CD4-positive, alpha-beta memory T cell (primary cell): ENCODE measurements around the gene INPP5B. TPM values are rescaled to one million over a fixed set of nuclear protein-coding genes. Genes with fewer than 3 reads are reported as not detected.

Source experiments
- CTCF ChIA-PET: fragments of 350-600 bp; sonication (Branson Sonifier 250); formaldehyde crosslinking; loops from one replicate; lab custom pipeline; 2021; ENCODE audit warnings: inconsistent platforms; ENCODE audit not compliant: partially characterized antibody; lab: Charles Lee
- POLR2A ChIA-PET: fragments of 350-600 bp; sonication (Branson Sonifier 250); formaldehyde crosslinking; loops from one replicate; lab custom pipeline; 2021; ENCODE audit not compliant: partially characterized antibody; lab: Charles Lee
- DNase-seq, 5 donors: peaks; one replicate each; pipeline versions ENCODE4 v3.0.0 to v3.0.0-alpha.2; 2020 to 2022; ENCODE audit warnings: mixed read lengths in 1 of 5
- H3K27ac ChIP-seq: one replicate; pipeline ENCODE4 v1.7.0; 2013; ENCODE audit warnings: low read depth, low read length
- H3K27me3 ChIP-seq: 2 replicates; pipeline ENCODE4 v1.7.0; 2013; ENCODE audit warnings: mild to moderate bottlenecking, low read length, moderate library complexity; ENCODE audit not compliant: insufficient read depth
- H3K36me3 ChIP-seq: 2 replicates; pipeline ENCODE4 v1.7.0; 2013; ENCODE audit warnings: mild to moderate bottlenecking, low read length, moderate library complexity; ENCODE audit not compliant: insufficient read depth
- H3K4me1 ChIP-seq: 2 replicates; pipeline ENCODE4 v1.7.0; 2013; ENCODE audit warnings: mild to moderate bottlenecking, low read length, moderate library complexity; ENCODE audit not compliant: insufficient read depth
- H3K4me3 ChIP-seq, 2 donors: one replicate each; pipeline ENCODE4 v1.7.0; 2013; ENCODE audit warnings: low read length in 2 of 2, mild to moderate bottlenecking in 1 of 2
- H3K9me3 ChIP-seq, 2 donors: one replicate each; pipeline ENCODE4 v1.7.0; 2013; ENCODE audit warnings: low read length in 2 of 2, control low read depth in 1 of 2; ENCODE audit not compliant: control insufficient read depth in 1 of 2
- H3K27ac Mint-ChIP-seq, 7 donors: one replicate each; pipeline ENCODE4 v1.8.0; 2020 to 2021; ENCODE audit warnings: mixed read lengths in 7 of 7, mild to moderate bottlenecking in 6 of 7, inconsistent platforms in 3 of 7, moderate library complexity in 3 of 7
- H3K27me3 Mint-ChIP-seq, 2 donors: one replicate each; pipeline ENCODE4 v1.8.0; 2020 to 2021; ENCODE audit warnings: mixed read lengths in 2 of 2
- H3K36me3 Mint-ChIP-seq, 2 donors: one replicate each; pipeline ENCODE4 v1.8.0; 2020 to 2021; ENCODE audit warnings: mixed read lengths in 2 of 2, inconsistent platforms in 1 of 2, mild to moderate bottlenecking in 1 of 2
- H3K4me1 Mint-ChIP-seq, 4 donors: one replicate each; pipeline ENCODE4 v1.8.0; 2020 to 2021; ENCODE audit warnings: mixed read lengths in 4 of 4, mild to moderate bottlenecking in 1 of 4
- H3K4me3 Mint-ChIP-seq, 8 donors: one replicate each; pipeline ENCODE4 v1.8.0; 2020 to 2021; ENCODE audit warnings: mixed read lengths in 8 of 8, mild to moderate bottlenecking in 7 of 8, moderate library complexity in 6 of 8, inconsistent platforms in 3 of 8
- H3K9me3 Mint-ChIP-seq, 8 donors: one replicate each; pipeline ENCODE4 v1.8.0; 2020 to 2021; ENCODE audit warnings: mixed read lengths in 8 of 8, mild to moderate bottlenecking in 5 of 8, inconsistent platforms in 3 of 8, moderate library complexity in 1 of 8
- intact Hi-C: fragments of 100-400 bp; cut with micrococcal nuclease; formaldehyde crosslinking; loops from one replicate; pipeline ENCODE4 v1.15.1; 2023
- polyA plus RNA-seq, 2 donors: library from polyadenylated mRNA; unstranded; fragments of 300-500 nt; fragmentation: Illumina TruSeq; gene quantifications; one replicate each; pipeline ENCODE4 v1.2.3, GENCODE V29; 2021
- total RNA-seq, 2 experiments: library from RNA; stranded (reverse); gene quantifications; one replicate each; pipeline ENCODE4 v1.2.3, GENCODE V29; 2021

Gene INPP5B
- total and polyA plus RNA-seq, 4 experiments from 2014 or later = 8.9 to 35.7 (median 26.2) TPM

GRCh38 chr1:37892151-37893047 lies 54.5 kb downstream of the INPP5B start:
- no peaks in the 10 kb centered on the region for H3K4me1 ChIP-seq
- H3K4me3 ChIP-seq = no peak overlapping the region
- H3K27me3 Mint-ChIP-seq = no peaks in the 10 kb centered on the region
- intact Hi-C loops = loop anchor here (5.0 kb wide), 1 partner anchor 945 kb away; no protein-coding TSS in a partner anchor
- peak overlapping the region in 3 of 7 donors; percentile 37 to 63 (median 45) for H3K27ac Mint-ChIP-seq
- POLR2A ChIA-PET = no interaction called here
- H3K4me1 Mint-ChIP-seq = peaks cover 2 to 5% (median 4%) of the 10 kb centered on the region in 4 donors
- CTCF ChIA-PET = interaction anchor here (0.7 to 3.7 kb wide), 4 partner anchors 9 to 127 kb away, joined by 4 to 19 read pairs (median 4); partner anchors contain the start of gene MTF1
- peaks cover 0 to 3% (median 0%) of the 10 kb centered on the region in 8 donors for H3K9me3 Mint-ChIP-seq
- peaks cover 29 to 36% of the 10 kb centered on the region in 2 donors for H3K36me3 Mint-ChIP-seq
- peaks cover 25% of the 10 kb centered on the region for H3K36me3 ChIP-seq
- H3K27ac ChIP-seq = no peak overlapping the region
- no peak for DNase-seq
- no peaks in the 10 kb centered on the region for H3K9me3 ChIP-seq
- H3K4me3 Mint-ChIP-seq = no peak overlapping the region
- H3K27me3 ChIP-seq = no peaks in the 10 kb centered on the region

- Histone ChIP-seq H3K27ac (no peak overlapping the region), H3K9me3 (no peaks in the 10 kb centered on the region), H3K27me3 (no peaks in the 10 kb centered on the region), H3K4me1 (no peaks in the 10 kb centered on the region), H3K36me3 (peaks cover 39% of the 10 kb centered on the region), H3K4me3 (no peak overlapping the region)
- H3K27me3 Mint-ChIP-seq = no peaks in the 10 kb centered on the region
- CTCF ChIA-PET = interaction anchor here (0.6 to 3.7 kb wide), 5 partner anchors 9 to 181 kb away, joined by 3 to 19 read pairs (median 4); no protein-coding TSS in a partner anchor
- POLR2A ChIA-PET = no interaction called here
- H3K4me1 Mint-ChIP-seq = peaks cover 2 to 5% (median 4%) of the 10 kb centered on the region in 4 donors
- intact Hi-C loops = loop anchor here (1.0 to 5.0 kb wide), 2 partner anchors 100 to 947 kb away; partner anchors contain the start of gene SF3A3
- peak overlapping the region in 6 of 7 donors; percentile 4 to 66 (median 42) for H3K27ac Mint-ChIP-seq
- peak in 4 of 5 donors; percentile 30 to 39 (median 36) for DNase-seq
- H3K4me3 Mint-ChIP-seq = no peak overlapping the region
- H3K9me3 Mint-ChIP-seq = peaks cover 0 to 3% (median 0%) of the 10 kb centered on the region in 8 donors
- peaks cover 45 to 53% of the 10 kb centered on the region in 2 donors for H3K36me3 Mint-ChIP-seq
These were observed 56.4 kb downstream of the INPP5B start for GRCh38 chr1:37890378-37891014.

DNA sequence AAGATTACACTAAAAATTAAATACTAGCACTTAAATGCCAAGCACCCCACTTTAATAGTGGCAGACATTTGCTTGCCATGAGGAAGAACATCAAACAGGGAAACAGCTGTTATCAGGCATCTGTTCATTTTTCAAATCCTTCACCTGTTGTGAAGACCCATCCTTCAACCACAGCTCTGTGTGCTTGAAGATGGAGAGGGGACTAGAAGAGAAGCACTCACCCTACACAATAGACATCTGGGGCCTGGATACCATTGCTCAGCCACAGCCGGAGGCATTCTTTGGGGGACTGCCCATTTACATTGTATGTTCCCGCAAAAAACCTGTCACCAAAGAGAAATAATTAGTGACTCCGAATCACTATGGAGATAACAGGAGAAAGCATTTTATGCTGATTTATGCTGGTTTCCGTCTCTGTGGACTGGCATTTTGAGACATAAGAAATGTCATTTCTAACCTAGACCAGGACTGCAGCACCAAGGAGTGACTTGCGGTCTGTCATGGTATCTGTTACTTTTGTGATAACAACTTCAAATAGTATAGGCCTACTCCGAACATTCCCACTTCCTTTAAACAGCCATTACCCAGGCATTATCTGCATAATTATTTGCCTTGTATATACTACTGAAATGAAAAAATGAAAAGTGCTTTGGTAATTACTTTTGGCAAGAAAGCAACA lies 58.7 kb downstream of the INPP5B start:
- Mint-ChIP-seq H3K27ac (peak overlapping the region in 1 of 7 donors; percentile 9), H3K9me3 (peaks cover 0 to under 1% (median 0%) of the 10 kb centered on the region in 8 donors), H3K27me3 (no peaks in the 10 kb centered on the region), H3K4me1 (peaks cover 2 to 15% (median 7%) of the 10 kb centered on the region in 4 donors), H3K36me3 (peaks cover 53 to 57% of the 10 kb centered on the region in 2 donors), H3K4me3 (no peak overlapping the region)
- no peak overlapping the region for H3K4me3 ChIP-seq
- ChIA-PET CTCF (interaction anchor here (1.3 kb wide), 1 partner anchor 29 kb away, joined by 3 read pairs; the partner anchor contains the start of gene MTF1), POLR2A (interaction anchor here (1.1 kb wide), 1 partner anchor 14 kb away, joined by 3 read pairs; no protein-coding TSS in a partner anchor)
- H3K27ac ChIP-seq = no peak overlapping the region
- H3K27me3 ChIP-seq = no peaks in the 10 kb centered on the region
- no peaks in the 10 kb centered on the region for H3K9me3 ChIP-seq
- intact Hi-C loops = no loop called here
- no peak for DNase-seq
- H3K36me3 ChIP-seq = peaks cover 47% of the 10 kb centered on the region
- H3K4me1 ChIP-seq = no peaks in the 10 kb centered on the region

- CTCF ChIA-PET = interaction anchor here (0.5 kb wide), 1 partner anchor 8 kb away, joined by 4 read pairs; no protein-coding TSS in a partner anchor
- Mint-ChIP-seq H3K4me1 (peaks cover 0 to 14% (median 6%) of the 10 kb centered on the region in 4 donors), H3K36me3 (peaks cover 55 to 79% of the 10 kb centered on the region in 2 donors), H3K4me3 (peak overlapping the region in 1 of 8 donors; percentile 39), H3K27me3 (no peaks in the 10 kb centered on the region), H3K9me3 (no peaks in the 10 kb centered on the region), H3K27ac (peak overlapping the region in 3 of 7 donors; percentile 57 to 95 (median 75))
- H3K36me3 ChIP-seq = peaks cover 67% of the 10 kb centered on the region
- H3K4me3 ChIP-seq = no peak overlapping the region
- H3K4me1 ChIP-seq = no peaks in the 10 kb centered on the region
- no peaks in the 10 kb centered on the region for H3K27me3 ChIP-seq
- POLR2A ChIA-PET = interaction anchor here (0.6 kb wide), 1 partner anchor 1425 kb away, joined by 4 read pairs; no protein-coding TSS in a partner anchor
- no peak for DNase-seq
- intact Hi-C loops = no loop called here
- H3K9me3 ChIP-seq = no peaks in the 10 kb centered on the region
- H3K27ac ChIP-seq = no peak overlapping the region
These were observed 62.7 kb downstream of the INPP5B start for GRCh38 chr1:37884145-37884544.

- Histone ChIP-seq H3K27ac (no peak overlapping the region), H3K4me3 (no peak overlapping the region), H3K27me3 (no peaks in the 10 kb centered on the region), H3K4me1 (no peaks in the 10 kb centered on the region), H3K9me3 (no peaks in the 10 kb centered on the region), H3K36me3 (peaks cover 62% of the 10 kb centered on the region)
- Mint-ChIP-seq H3K36me3 (peaks cover 54 to 75% of the 10 kb centered on the region in 2 donors), H3K4me3 (peak overlapping the region in 4 of 8 donors; percentile 61 to 77 (median 72)), H3K27ac (peak overlapping the region in 5 of 7 donors; percentile 57 to 95 (median 82)), H3K9me3 (no peaks in the 10 kb centered on the region), H3K27me3 (no peaks in the 10 kb centered on the region), H3K4me1 (peaks cover 0 to 14% (median 6%) of the 10 kb centered on the region in 4 donors)
- CTCF ChIA-PET = interaction anchor here (0.5 to 1.1 kb wide), 2 partner anchors 9 to 13 kb away, joined by 4 read pairs; no protein-coding TSS in a partner anchor
- DNase-seq = no peak
- intact Hi-C loops = no loop called here
- POLR2A ChIA-PET = no interaction called here
These were observed 63.2 kb downstream of the INPP5B start for GRCh38 chr1:37883671-37884070.

GRCh38 chr1:37879865-37880264 lies 67.0 kb downstream of the INPP5B start:
- no peak overlapping the region for H3K4me3 Mint-ChIP-seq
- H3K4me1 Mint-ChIP-seq = peaks cover 0 to 14% (median 6%) of the 10 kb centered on the region in 4 donors
- Histone ChIP-seq H3K27me3 (no peaks in the 10 kb centered on the region), H3K27ac (no peak overlapping the region), H3K36me3 (peaks cover 54% of the 10 kb centered on the region), H3K4me3 (no peak overlapping the region), H3K9me3 (no peaks in the 10 kb centered on the region), H3K4me1 (no peaks in the 10 kb centered on the region)
- peaks cover 45 to 63% of the 10 kb centered on the region in 2 donors for H3K36me3 Mint-ChIP-seq
- CTCF ChIA-PET = interaction anchor here (1.6 kb wide), 1 partner anchor 17 kb away, joined by 4 read pairs; no protein-coding TSS in a partner anchor
- DNase-seq = no peak
- H3K27me3 Mint-ChIP-seq = no peaks in the 10 kb centered on the region
- H3K27ac Mint-ChIP-seq = peak overlapping the region in 1 of 7 donors; percentile 19
- POLR2A ChIA-PET = no interaction called here
- intact Hi-C loops = no loop called here
- no peaks in the 10 kb centered on the region for H3K9me3 Mint-ChIP-seq
